GM12891 (cell line): ENCODE data around the gene ASF1B.

Source experiments
- POLR2A ChIP-seq: IDR thresholded peaks from 2 replicates; pipeline ENCODE4 v1.6.1; 2011; ENCODE audit warnings: low read depth, low read length, control low read depth
- POLR2AphosphoS5 ChIP-seq: IDR thresholded peaks from 2 replicates; pipeline ENCODE4 v1.6.1; 2011; ENCODE audit warnings: low read depth, low read length, control low read depth
- SPI1 ChIP-seq: IDR thresholded peaks from 2 replicates; pipeline ENCODE4 v1.6.1; 2011; ENCODE audit warnings: low read depth, low read length, control low read depth
- TAF1 ChIP-seq: IDR thresholded peaks from 2 replicates; pipeline ENCODE4 v1.6.1; 2011; ENCODE audit warnings: low read depth, low read length, control low read depth

DNA sequence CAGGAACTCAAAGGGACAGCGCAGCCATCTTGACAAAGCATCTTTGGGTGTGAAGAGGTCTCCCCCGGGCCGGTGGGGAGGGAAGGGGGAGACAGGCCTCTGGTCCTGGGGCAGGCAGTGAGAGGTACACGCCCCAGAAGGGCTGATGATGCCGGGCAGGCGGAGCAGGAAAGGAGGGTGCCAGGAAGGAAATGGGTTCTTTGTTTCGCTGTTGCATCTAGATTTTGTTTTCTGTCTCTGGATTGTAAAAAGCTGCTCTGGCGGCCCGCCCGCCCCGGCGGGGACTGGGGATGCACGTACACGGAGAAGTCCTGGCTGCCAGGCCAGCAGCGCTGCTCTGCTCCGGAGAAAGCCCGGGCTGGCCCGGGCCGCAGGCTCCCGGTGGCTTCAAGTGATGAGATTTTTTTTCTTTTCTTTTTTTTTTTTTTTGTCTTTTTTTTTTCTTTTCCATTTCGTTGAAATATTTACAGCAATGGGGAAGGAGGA lies 13.2 kb upstream of the ASF1B start:
- TF ChIP-seq TAF1 (no peak), POLR2A (no peak), POLR2AphosphoS5 (no peak), SPI1 (no peak)
